Ishikawa (cell line): ENCODE results near the gene KCNE3.

Experiments used
- CEBPB ChIP-seq: IDR thresholded peaks from 2 replicates; pipeline ENCODE4 v1.6.1; 2012
- CREB1 ChIP-seq: IDR thresholded peaks from 2 replicates; pipeline ENCODE4 v1.6.1; 2012; ENCODE audit warnings: low read depth

- TF ChIP-seq CEBPB, result no peak
- no peak for TF ChIP-seq CREB1
Observed at GRCh38 chr11:74412733-74413359, 54.5 kb downstream of the KCNE3 start.
